Measurements from ENCODE around the gene INIP.

INIP gene

GRCh38 chr9:112762726-112763518 is 45.0 kb upstream of the INIP start:
- H3K27me3 ChIP-seq (ENCODE audit: insufficient read depth, poor library complexity, severe bottlenecking), result no peaks in the 10 kb centered on the region
- no peak for DNase-seq (ENCODE audit: low read depth in 1 of 2, low spot score in 1 of 2)
- H3K27ac ChIP-seq (replicated peaks), result no peak overlapping the region
- H3K4me3 ChIP-seq (replicated peaks; ENCODE audit: insufficient read depth, low read length), result no peak overlapping the region
- TF ChIP-seq GABPA (IDR thresholded peaks at IDR 0.05; ENCODE audit: low read depth), result no peak
- TF ChIP-seq SPI1 (IDR thresholded peaks at IDR 0.05; ENCODE audit: borderline replicate concordance, low read depth), result no peak
- no peak for TF ChIP-seq REST (IDR thresholded peaks at IDR 0.05; ENCODE audit: insufficient replicate concordance, low read depth)
- TF ChIP-seq CTCF (IDR thresholded peaks at IDR 0.05; ENCODE audit: insufficient read depth, low read length), result no peak
- TF ChIP-seq POLR2AphosphoS5 (IDR thresholded peaks at IDR 0.05; ENCODE audit: low read depth), result no peak

- no peak overlapping the region for H3K4me3 ChIP-seq (replicated peaks; ENCODE audit: insufficient read depth, low read length)
- no peak for DNase-seq (ENCODE audit: low read depth in 1 of 2, low spot score in 1 of 2)
- no peak for TF ChIP-seq SPI1 (IDR thresholded peaks at IDR 0.05; ENCODE audit: borderline replicate concordance, low read depth)
- no peak for TF ChIP-seq POLR2AphosphoS5 (IDR thresholded peaks at IDR 0.05; ENCODE audit: low read depth)
- no peak for TF ChIP-seq REST (IDR thresholded peaks at IDR 0.05; ENCODE audit: insufficient replicate concordance, low read depth)
- no peak for TF ChIP-seq CTCF (IDR thresholded peaks at IDR 0.05; ENCODE audit: insufficient read depth, low read length)
- no peak for TF ChIP-seq GABPA (IDR thresholded peaks at IDR 0.05; ENCODE audit: low read depth)
- no peaks in the 10 kb centered on the region for H3K27me3 ChIP-seq (ENCODE audit: insufficient read depth, poor library complexity, severe bottlenecking)
- H3K27ac ChIP-seq (replicated peaks), result no peak overlapping the region
Observed at GRCh38 chr9:112761912-112762655, 44.2 kb upstream of the INIP start.

GRCh38 chr9:112760821-112761220 is 42.9 kb upstream of the INIP start:
- no peak for DNase-seq (ENCODE audit: low read depth in 1 of 2, low spot score in 1 of 2)

More at GRCh38 chr9:112760821-112761220, 42.9 kb upstream of the INIP start:
- no peak for TF ChIP-seq CTCF (IDR thresholded peaks at IDR 0.05; ENCODE audit: insufficient read depth, low read length)
- no peak for TF ChIP-seq SPI1 (IDR thresholded peaks at IDR 0.05; ENCODE audit: borderline replicate concordance, low read depth)
- no peak for TF ChIP-seq POLR2AphosphoS5 (IDR thresholded peaks at IDR 0.05; ENCODE audit: low read depth)
- no peak for TF ChIP-seq GABPA (IDR thresholded peaks at IDR 0.05; ENCODE audit: low read depth)
- no peak for TF ChIP-seq REST (IDR thresholded peaks at IDR 0.05; ENCODE audit: insufficient replicate concordance, low read depth)
- Histone ChIP-seq H3K27me3 (ENCODE audit: insufficient read depth, poor library complexity, severe bottlenecking) (no peaks in the 10 kb centered on the region), H3K4me3 (replicated peaks; ENCODE audit: insufficient read depth, low read length) (no peak overlapping the region), H3K27ac (replicated peaks) (no peak overlapping the region)

All from HL-60 (cell line).